ENCODE data around the gene BDH2.

BDH2 gene

DNA sequence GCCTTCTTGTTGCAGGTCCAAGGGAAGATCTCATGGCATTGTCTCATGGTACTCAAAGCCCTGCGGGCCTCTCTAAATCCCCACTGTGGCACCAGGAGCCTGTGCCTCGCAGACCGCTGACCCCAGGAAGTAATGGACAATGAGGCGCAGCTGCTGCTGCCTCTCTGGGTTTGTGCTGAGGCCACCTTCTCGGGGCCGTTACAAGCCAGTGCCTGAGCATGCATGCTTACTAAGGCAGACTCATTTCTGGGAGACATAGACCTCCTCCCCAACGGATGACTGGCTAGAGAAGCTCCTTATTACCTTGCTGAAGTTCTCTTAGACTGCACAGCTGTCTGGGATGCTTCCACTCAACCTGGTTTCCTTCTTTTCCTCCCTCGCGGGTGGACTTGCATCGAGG is 1.3 kb downstream of the BDH2 start:
- no peak overlapping the region for H3K27ac ChIP-seq
- no peak for TF ChIP-seq ZFX (IDR thresholded peaks at IDR 0.05)

DNA sequence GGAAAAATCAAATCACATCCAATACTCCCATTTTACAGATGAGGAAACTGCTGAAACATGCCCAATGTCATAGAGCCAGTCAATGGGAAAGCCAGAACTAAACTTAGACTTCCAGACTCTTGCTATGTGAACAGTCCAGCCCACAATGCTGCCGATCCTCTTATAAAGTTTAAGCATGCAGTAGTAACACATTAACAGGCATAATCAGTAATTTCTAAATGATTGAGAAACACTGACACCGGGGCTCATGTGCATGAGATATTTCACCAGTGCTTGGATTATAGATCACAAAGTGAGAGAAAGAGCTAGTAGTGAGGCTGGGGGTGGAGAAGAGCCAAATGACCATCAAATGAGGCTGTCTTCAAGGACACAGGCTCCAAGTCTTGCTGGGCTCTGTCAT is 2.5 kb downstream of the BDH2 start:
- no peak overlapping the region for H3K27ac ChIP-seq
- no peak for TF ChIP-seq ZFX (IDR thresholded peaks at IDR 0.05)

DNA sequence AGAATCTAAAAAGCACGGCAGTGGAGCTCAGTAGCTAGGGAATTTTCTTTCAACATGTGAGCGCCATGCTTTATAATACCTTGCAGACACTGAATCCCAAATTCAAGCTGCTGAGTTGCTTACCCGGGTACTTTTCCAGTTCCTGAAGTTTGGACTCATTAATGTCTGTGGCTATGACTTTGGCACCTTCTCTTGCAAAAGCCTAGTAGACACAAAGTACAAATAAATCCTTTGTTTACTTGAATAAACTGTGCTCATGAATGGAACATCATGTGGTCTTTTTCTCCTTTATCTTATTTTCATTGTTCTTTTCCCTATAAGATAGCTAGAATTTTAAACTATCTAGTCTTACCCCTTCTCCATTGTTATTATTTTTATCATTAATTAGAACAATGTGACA is 4.6 kb downstream of the BDH2 start:
- no peak overlapping the region for H3K27ac ChIP-seq
- no peak for TF ChIP-seq ZFX (IDR thresholded peaks at IDR 0.05)
- TF ChIP-seq, protein P1, sequence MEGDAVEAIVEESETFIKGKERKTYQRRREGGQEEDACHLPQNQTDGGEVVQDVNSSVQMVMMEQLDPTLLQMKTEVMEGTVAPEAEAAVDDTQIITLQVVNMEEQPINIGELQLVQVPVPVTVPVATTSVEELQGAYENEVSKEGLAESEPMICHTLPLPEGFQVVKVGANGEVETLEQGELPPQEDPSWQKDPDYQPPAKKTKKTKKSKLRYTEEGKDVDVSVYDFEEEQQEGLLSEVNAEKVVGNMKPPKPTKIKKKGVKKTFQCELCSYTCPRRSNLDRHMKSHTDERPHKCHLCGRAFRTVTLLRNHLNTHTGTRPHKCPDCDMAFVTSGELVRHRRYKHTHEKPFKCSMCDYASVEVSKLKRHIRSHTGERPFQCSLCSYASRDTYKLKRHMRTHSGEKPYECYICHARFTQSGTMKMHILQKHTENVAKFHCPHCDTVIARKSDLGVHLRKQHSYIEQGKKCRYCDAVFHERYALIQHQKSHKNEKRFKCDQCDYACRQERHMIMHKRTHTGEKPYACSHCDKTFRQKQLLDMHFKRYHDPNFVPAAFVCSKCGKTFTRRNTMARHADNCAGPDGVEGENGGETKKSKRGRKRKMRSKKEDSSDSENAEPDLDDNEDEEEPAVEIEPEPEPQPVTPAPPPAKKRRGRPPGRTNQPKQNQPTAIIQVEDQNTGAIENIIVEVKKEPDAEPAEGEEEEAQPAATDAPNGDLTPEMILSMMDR (conservative IDR thresholded peaks at IDR 0.05): no peak

DNA sequence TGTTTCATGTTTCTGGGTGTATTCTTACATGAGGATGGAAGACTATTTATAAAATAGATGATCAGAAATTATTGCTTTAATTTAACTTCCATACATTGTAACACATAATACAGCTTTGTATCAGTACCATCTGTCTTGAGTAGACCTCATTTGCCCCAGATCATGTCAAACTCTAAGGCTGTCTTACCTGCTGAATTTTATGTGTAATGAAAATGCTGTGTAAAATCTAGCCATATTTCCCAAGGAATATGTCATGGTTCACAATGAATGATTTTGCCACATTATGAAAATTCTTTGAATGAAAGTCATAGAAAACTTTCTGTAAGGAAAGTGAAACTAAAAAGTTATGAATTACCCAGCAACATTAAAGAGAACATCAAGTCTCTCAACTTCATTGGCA is 7.4 kb downstream of the BDH2 start:
- H3K27ac ChIP-seq: no peak overlapping the region
- TF ChIP-seq, protein P1 (conservative IDR thresholded peaks at IDR 0.05): no peak
- no peak for TF ChIP-seq ZFX (IDR thresholded peaks at IDR 0.05)

DNA sequence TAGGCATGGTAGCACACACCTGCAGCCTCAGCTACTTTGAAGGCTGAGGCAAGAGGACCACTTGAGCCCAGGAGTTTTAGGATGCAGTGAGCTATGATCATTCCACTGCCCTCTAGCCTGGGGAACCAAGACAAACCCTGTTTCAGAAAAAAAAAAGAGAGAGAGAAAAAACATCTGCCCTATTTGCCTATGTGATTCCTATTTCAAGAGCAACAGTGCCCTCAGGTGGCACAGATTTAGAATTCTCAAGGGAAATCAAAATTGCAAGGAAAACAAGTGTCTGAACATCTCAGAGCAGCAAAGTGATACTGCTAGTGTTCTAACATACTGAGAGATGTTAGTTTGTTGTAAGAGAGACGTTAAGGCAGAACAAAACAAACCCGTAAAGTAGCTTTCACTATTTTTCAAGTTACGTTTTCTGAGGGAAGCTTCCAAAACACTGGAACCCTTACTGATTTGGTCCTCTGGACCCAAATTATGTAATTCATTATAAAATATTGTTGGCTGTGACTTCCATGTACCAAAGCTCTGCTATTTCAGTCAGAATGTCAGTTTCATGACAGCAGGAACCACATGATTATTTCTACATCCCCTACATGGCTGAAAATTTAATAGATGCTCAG is 7.9 kb downstream of the BDH2 start:
- no peak for TF ChIP-seq ZFX (IDR thresholded peaks at IDR 0.05)
- TF ChIP-seq, protein P1 (conservative IDR thresholded peaks at IDR 0.05): peak; percentile 79
- H3K27ac ChIP-seq: no peak overlapping the region

DNA sequence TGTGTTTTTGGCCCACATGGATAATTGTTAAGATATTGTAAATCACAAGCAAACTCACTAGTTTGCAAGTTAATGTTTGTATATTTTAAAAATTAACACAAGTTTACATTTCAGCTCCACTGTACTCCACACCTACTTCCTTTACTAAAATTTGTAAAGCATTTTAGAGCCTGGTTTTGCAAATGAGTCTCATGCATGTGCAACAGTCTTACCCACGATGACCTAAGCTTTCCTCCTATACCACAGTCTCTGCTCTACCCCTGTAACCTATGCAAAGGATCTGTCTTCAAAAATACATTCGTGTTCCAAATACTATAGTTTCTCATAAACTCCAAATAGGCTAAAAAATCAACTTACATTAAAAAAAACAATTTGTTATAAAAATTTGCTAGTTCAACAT is 10.2 kb downstream of the BDH2 start:
- no peak overlapping the region for H3K27ac ChIP-seq
- no peak for TF ChIP-seq ZFX (IDR thresholded peaks at IDR 0.05)
- TF ChIP-seq, protein P1 (conservative IDR thresholded peaks at IDR 0.05): no peak

DNA sequence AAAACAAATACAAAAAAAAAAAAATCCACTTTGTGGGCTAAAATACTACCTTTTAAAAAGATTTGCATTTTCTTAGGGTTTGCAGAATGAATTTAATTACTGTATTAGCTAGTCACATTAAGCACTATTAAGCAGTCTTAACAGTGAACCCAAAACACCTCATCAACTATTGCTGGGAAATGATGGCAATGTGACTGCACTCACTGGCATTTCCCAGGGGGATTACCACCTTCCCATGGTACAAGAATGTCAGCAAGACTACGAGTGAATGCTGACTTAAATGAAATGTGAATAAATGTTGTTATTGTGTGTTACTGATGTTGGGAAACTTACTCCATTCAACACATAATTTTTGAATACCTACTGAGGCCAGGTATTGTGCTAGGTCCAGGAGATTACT is 13.1 kb downstream of the BDH2 start:
- no peak overlapping the region for H3K27ac ChIP-seq
- TF ChIP-seq ZFX (IDR thresholded peaks at IDR 0.05): no peak
- TF ChIP-seq, protein P1 (conservative IDR thresholded peaks at IDR 0.05): no peak

DNA sequence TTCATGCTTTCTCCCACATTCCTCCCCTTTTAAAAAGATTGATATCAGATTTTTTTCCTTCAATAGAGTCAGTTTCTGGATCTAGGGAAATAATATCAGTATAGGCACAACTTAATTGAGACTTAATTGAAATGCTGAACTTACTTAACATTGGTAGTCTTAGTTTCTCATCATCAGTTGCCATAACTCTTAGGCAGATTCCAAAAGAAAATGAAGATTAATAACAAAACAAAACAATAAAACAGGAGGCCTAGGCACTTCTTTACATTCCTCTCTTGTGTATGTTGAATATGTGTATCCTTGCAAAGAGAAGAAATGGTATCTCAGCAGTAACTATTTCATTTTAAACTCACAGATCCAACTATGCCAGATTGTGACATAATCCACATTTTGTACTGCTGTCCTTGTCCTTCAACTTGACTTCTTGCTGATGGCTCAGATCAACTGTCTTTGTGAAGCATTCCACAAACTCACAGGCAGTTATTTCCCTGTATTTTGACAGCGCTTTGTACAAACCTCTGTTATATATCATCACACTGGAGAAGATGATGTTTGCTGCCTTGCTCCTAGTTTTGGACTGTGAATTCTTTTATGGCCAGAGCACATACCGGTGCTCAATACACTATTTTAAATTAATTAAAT is 14.0 kb downstream of the BDH2 start:
- TF ChIP-seq, protein P1 (conservative IDR thresholded peaks at IDR 0.05): no peak
- TF ChIP-seq ZFX (IDR thresholded peaks at IDR 0.05): no peak
- H3K27ac ChIP-seq: no peak overlapping the region
